Measurements from ENCODE around the gene MOSPD3.

GRCh38 chr7:100604028-100604975 lies 8.0 kb upstream of the MOSPD3 start:
- peak; percentile 27 to 45 (median 39) for TF ChIP-seq CTCF (IDR thresholded peaks at IDR 0.05)
- TF ChIP-seq POLR2A (IDR thresholded peaks at IDR 0.05; ENCODE audit: low read depth), result peak; percentile 45

Data from esophagus muscularis mucosa (tissue), 3 donors.